Neuronal stem cell (in vitro differentiated cells): ENCODE data around the gene CACNA1I.

Experiments used
- DNase-seq: peaks from one replicate; pipeline ENCODE4 v3.0.0-alpha.2; 2013; ENCODE audit warnings: low spot score
- H2AFZ ChIP-seq: one replicate; pipeline ENCODE4 v1.6.1; 2013; ENCODE audit warnings: mild to moderate bottlenecking, low read length, inconsistent platforms
- H2AK5ac ChIP-seq: 2 replicates; pipeline ENCODE4 v1.6.1; 2013; ENCODE audit warnings: low read depth, mild to moderate bottlenecking, inconsistent platforms, low read length, moderate library complexity, mixed read lengths
- H2BK120ac ChIP-seq: 2 replicates; pipeline ENCODE4 v1.6.1; 2013; ENCODE audit warnings: low read depth, mild to moderate bottlenecking, inconsistent platforms, low read length, moderate library complexity, mixed read lengths
- H2BK12ac ChIP-seq: one replicate; pipeline ENCODE4 v1.6.1; 2013; ENCODE audit warnings: low read length, inconsistent platforms
- H2BK15ac ChIP-seq: 2 replicates; pipeline ENCODE4 v1.6.1; 2013; ENCODE audit warnings: mild to moderate bottlenecking, low read length, inconsistent platforms, mixed read lengths
- H2BK5ac ChIP-seq: one replicate; pipeline ENCODE4 v1.6.1; 2013; ENCODE audit warnings: inconsistent platforms, mild to moderate bottlenecking, low read length, moderate library complexity
- H3K14ac ChIP-seq: one replicate; pipeline ENCODE4 v1.6.1; 2013; ENCODE audit warnings: low read length, inconsistent platforms
- H3K18ac ChIP-seq: 2 replicates; pipeline ENCODE4 v1.6.1; 2013; ENCODE audit warnings: low read length, inconsistent platforms
- H3K23ac ChIP-seq: 2 replicates; pipeline ENCODE4 v1.6.1; 2013; ENCODE audit warnings: low read depth, mild to moderate bottlenecking, mixed read lengths, low read length, inconsistent platforms; ENCODE audit not compliant: poor library complexity
- H3K27ac ChIP-seq: replicated peaks from 3 replicates; pipeline ENCODE4 v1.5.1; 2013; ENCODE audit warnings: low read length, inconsistent platforms
- H3K27me3 ChIP-seq, 3 experiments: 2 replicates each; pipeline ENCODE4 v1.6.1; 2013; ENCODE audit warnings: low read length in 3 of 3, mild to moderate bottlenecking in 2 of 3, inconsistent platforms in 1 of 3, low read depth in 1 of 3, mixed read lengths in 1 of 3, moderate library complexity in 1 of 3; ENCODE audit not compliant: control insufficient read depth in 3 of 3, insufficient read depth in 3 of 3
- H3K36me3 ChIP-seq, 2 donors: replicated peaks in 1 of 2; 2 replicates each; pipeline ENCODE4 v1.6.1; 2013; ENCODE audit warnings: low read length in 2 of 2; ENCODE audit not compliant: control insufficient read depth in 2 of 2, insufficient read depth in 2 of 2
- H3K4ac ChIP-seq: 2 replicates; pipeline ENCODE4 v1.6.1; 2013; ENCODE audit warnings: inconsistent platforms, mild to moderate bottlenecking, low read length, moderate library complexity
- H3K4me1 ChIP-seq, 2 donors: 1 replicate in 1 of 2; 2 replicates in 1 of 2; pipeline ENCODE4 v1.6.1; 2013; ENCODE audit warnings: low read length in 2 of 2, low read depth in 1 of 2; ENCODE audit not compliant: control insufficient read depth in 2 of 2, insufficient read depth in 1 of 2
- H3K4me2 ChIP-seq: one replicate; pipeline ENCODE4 v1.6.1; 2013; ENCODE audit warnings: mild to moderate bottlenecking, low read length, inconsistent platforms; ENCODE audit not compliant: insufficient read depth, poor library complexity, severe bottlenecking
- H3K4me3 ChIP-seq, 2 donors: 2 replicates each; pipeline ENCODE4 v1.5.1; 2013; ENCODE audit warnings: low read length in 2 of 2, mild to moderate bottlenecking in 2 of 2, inconsistent platforms in 1 of 2, moderate library complexity in 1 of 2
- H3K79me1 ChIP-seq: one replicate; pipeline ENCODE4 v1.6.1; 2013; ENCODE audit warnings: low read depth, mild to moderate bottlenecking, inconsistent platforms, low read length, moderate library complexity
- H3K9ac ChIP-seq: one replicate; pipeline ENCODE4 v1.6.1; 2013; ENCODE audit warnings: mild to moderate bottlenecking, low read depth, low read length, inconsistent platforms; ENCODE audit not compliant: poor library complexity
- H3K9me3 ChIP-seq, 2 donors: replicated peaks in 1 of 2; 2 replicates each; pipeline versions ENCODE3 to v1.6.1; 2013; ENCODE audit warnings: low read length in 2 of 2, mild to moderate bottlenecking in 2 of 2, inconsistent platforms in 1 of 2, low read depth in 1 of 2, mixed read lengths in 1 of 2, moderate library complexity in 1 of 2; ENCODE audit not compliant: control insufficient read depth in 2 of 2, insufficient read depth in 1 of 2
- H4K8ac ChIP-seq: one replicate; pipeline ENCODE4 v1.6.1; 2013; ENCODE audit warnings: low read depth, mild to moderate bottlenecking, inconsistent platforms, low read length, moderate library complexity
- H4K91ac ChIP-seq: one replicate; pipeline ENCODE4 v1.6.1; 2013; ENCODE audit warnings: low read length, low read depth, mild to moderate bottlenecking, inconsistent platforms; ENCODE audit not compliant: poor library complexity
- WGBS, 2 donors: extraction: QIAGEN DNeasy Blood & Tissue Kit; methylation state at CpG; one replicate each; pipeline ENCODE4 v1.1.7; 2013; ENCODE audit warnings: missing lambda C conversion rate in 2 of 2, mixed read lengths in 1 of 2; ENCODE audit not compliant: insufficient read length in 2 of 2, insufficient replicate concordance in 1 of 2; ENCODE audit errors: extremely low coverage in 2 of 2; 5-methylcytosine and 5-hydroxymethylcytosine counted together

Gene CACNA1I

GRCh38 chr22:39656495-39657490, 86.2 kb downstream of the CACNA1I start:
- no peak for DNase-seq
- Histone ChIP-seq H2BK120ac (no peak overlapping the region), H3K79me1 (no peaks in the 10 kb centered on the region), H3K4me2 (no peak overlapping the region), H3K9ac (no peak overlapping the region), H3K18ac (no peak overlapping the region), H3K4ac (no peak overlapping the region), H4K8ac (no peak overlapping the region), H3K23ac (peak overlapping the region; percentile 43), H3K27me3 (peaks cover 4 to 39% (median 26%) of the 10 kb centered on the region in 3 experiments), H3K9me3 (peaks cover 0 to under 1% of the 10 kb centered on the region in 2 donors), H3K4me1 (peaks cover 0 to 2% of the 10 kb centered on the region in 2 donors), H3K14ac (no peak overlapping the region), H2BK15ac (peak overlapping the region; percentile 75), H4K91ac (peak overlapping the region; percentile 73), H3K4me3 (no peak overlapping the region), H2BK5ac (no peak overlapping the region), H3K27ac (no peak overlapping the region), H2AFZ (no peak overlapping the region), H2BK12ac (no peak overlapping the region), H3K36me3 (no peaks in the 10 kb centered on the region), H2AK5ac (peak overlapping the region; percentile 60)
- no CpG with 5 or more reads among the region's 17 CpGs for WGBS, 2 donors

GRCh38 chr22:39658367-39658766, 87.8 kb downstream of the CACNA1I start:
- Histone ChIP-seq H3K23ac (no peak overlapping the region), H3K27me3 (peaks cover 19 to 55% (median 42%) of the 10 kb centered on the region in 3 experiments), H3K14ac (no peak overlapping the region), H2BK12ac (no peak overlapping the region), H2BK5ac (no peak overlapping the region), H2BK15ac (no peak overlapping the region), H3K9me3 (no peaks in the 10 kb centered on the region), H3K9ac (no peak overlapping the region), H4K8ac (no peak overlapping the region), H3K4me2 (no peak overlapping the region), H3K4ac (no peak overlapping the region), H2BK120ac (no peak overlapping the region), H2AK5ac (no peak overlapping the region), H3K4me3 (no peak overlapping the region), H3K27ac (no peak overlapping the region), H3K79me1 (no peaks in the 10 kb centered on the region), H3K4me1 (peaks cover 0 to 8% of the 10 kb centered on the region in 2 donors), H2AFZ (no peak overlapping the region), H4K91ac (no peak overlapping the region), H3K36me3 (no peaks in the 10 kb centered on the region), H3K18ac (no peak overlapping the region)
- no peak for DNase-seq
- WGBS, 2 donors: no CpG with 5 or more reads among the region's 10 CpGs

- Histone ChIP-seq H4K8ac (no peak overlapping the region), H3K4me3 (no peak overlapping the region), H3K36me3 (no peaks in the 10 kb centered on the region), H2BK12ac (no peak overlapping the region), H2AK5ac (peak overlapping the region; percentile 60), H3K9me3 (no peaks in the 10 kb centered on the region), H3K27me3 (peaks cover 19 to 60% (median 47%) of the 10 kb centered on the region in 3 experiments), H3K14ac (peak overlapping the region; percentile 92), H3K4me1 (peaks cover 0 to 13% of the 10 kb centered on the region in 2 donors), H3K18ac (no peak overlapping the region), H3K4me2 (no peak overlapping the region), H3K4ac (no peak overlapping the region), H2BK15ac (peak overlapping the region; percentile 49), H3K79me1 (no peaks in the 10 kb centered on the region), H4K91ac (no peak overlapping the region), H2BK120ac (no peak overlapping the region), H2BK5ac (no peak overlapping the region), H3K27ac (no peak overlapping the region), H3K23ac (no peak overlapping the region), H2AFZ (no peak overlapping the region), H3K9ac (peak overlapping the region; percentile 31)
- no CpG with 5 or more reads among the region's 18 CpGs for WGBS, 2 donors
- DNase-seq: no peak
Observed at GRCh38 chr22:39658806-39659463, 88.4 kb downstream of the CACNA1I start.

- H2AK5ac ChIP-seq: peak overlapping the region; percentile 73
- peaks cover 0 to 21% of the 10 kb centered on the region in 2 donors for H3K4me1 ChIP-seq
- no CpG with 5 or more reads among the region's 1 CpG for WGBS, 2 donors
Observed at GRCh38 chr22:39661501-39661841, 90.9 kb downstream of the CACNA1I start.

More at GRCh38 chr22:39661501-39661841, 90.9 kb downstream of the CACNA1I start:
- H3K4ac ChIP-seq: no peak overlapping the region
- no peak overlapping the region for H3K4me2 ChIP-seq
- no peak overlapping the region for H3K4me3 ChIP-seq
- H2AFZ ChIP-seq: no peak overlapping the region
- no peak overlapping the region for H4K8ac ChIP-seq
- H2BK5ac ChIP-seq: no peak overlapping the region
- H3K27ac ChIP-seq: no peak overlapping the region
- no peak for DNase-seq
- H3K18ac ChIP-seq: peak overlapping the region; percentile 6
- no peaks in the 10 kb centered on the region for H3K79me1 ChIP-seq
- H2BK120ac ChIP-seq: no peak overlapping the region
- no peaks in the 10 kb centered on the region for H3K9me3 ChIP-seq
- no peak overlapping the region for H2BK15ac ChIP-seq
- H3K9ac ChIP-seq: no peak overlapping the region
- H3K23ac ChIP-seq: no peak overlapping the region
- no peak overlapping the region for H2BK12ac ChIP-seq
- H4K91ac ChIP-seq: no peak overlapping the region
- peak overlapping the region; percentile 47 for H3K14ac ChIP-seq
- no peaks in the 10 kb centered on the region for H3K36me3 ChIP-seq
- peaks cover 19 to 75% (median 51%) of the 10 kb centered on the region in 3 experiments for H3K27me3 ChIP-seq
